H1 (cell line): ENCODE data around the gene UBE2B.

Experiments used
- BCL11A ChIP-seq, 2 experiments: IDR thresholded peaks; one replicate each; pipeline ENCODE4 v1.6.1; 2011; ENCODE audit warnings: low read depth in 2 of 2, low read length in 2 of 2, mild to moderate bottlenecking in 2 of 2
- EZH2 ChIP-seq: fragments of 200-600 bp; sonication (generic); IDR thresholded peaks from 2 replicates; pipeline ENCODE4 v1.7.1; 2012; ENCODE audit warnings: low read depth, mild to moderate bottlenecking, moderate library complexity, low read length, inconsistent platforms; ENCODE audit not compliant: severe bottlenecking
- GTF2F1 ChIP-seq: IDR thresholded peaks from 2 replicates; pipeline ENCODE4 v1.6.1; 2012; ENCODE audit warnings: low read depth, low read length, improper control_type of control experiment, borderline replicate concordance
- TF ChIP-seq, protein P1 (sequence below), 3 experiments: IDR thresholded peaks; 1 replicate in 2 of 3; 2 replicates in 1 of 3; pipeline versions ENCODE4 v1.5.1 to v1.6.1; 2011; ENCODE audit warnings: low read length in 3 of 3, mild to moderate bottlenecking in 3 of 3, inconsistent platforms in 2 of 3, low read depth in 1 of 3, moderate library complexity in 1 of 3; ENCODE audit not compliant: insufficient read depth in 1 of 3; ENCODE audit errors: control extremely low read depth in 1 of 3

DNA sequence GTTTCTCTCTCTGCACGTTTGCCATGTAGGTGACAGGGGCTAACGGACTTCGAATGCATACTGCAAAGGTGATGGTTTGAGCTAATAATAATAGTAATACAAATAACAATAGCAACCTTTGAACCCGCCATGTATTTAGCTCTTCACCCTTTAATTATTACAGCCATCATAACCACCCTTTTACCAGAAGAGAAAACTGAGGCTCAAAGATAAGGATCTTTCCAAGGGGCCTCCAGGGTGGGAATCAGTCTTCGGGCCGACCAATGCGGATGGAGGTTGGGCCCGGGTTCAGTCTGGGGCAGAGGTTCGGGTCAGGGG is 39.8 kb downstream of the UBE2B start:
- TF ChIP-seq, protein P1, sequence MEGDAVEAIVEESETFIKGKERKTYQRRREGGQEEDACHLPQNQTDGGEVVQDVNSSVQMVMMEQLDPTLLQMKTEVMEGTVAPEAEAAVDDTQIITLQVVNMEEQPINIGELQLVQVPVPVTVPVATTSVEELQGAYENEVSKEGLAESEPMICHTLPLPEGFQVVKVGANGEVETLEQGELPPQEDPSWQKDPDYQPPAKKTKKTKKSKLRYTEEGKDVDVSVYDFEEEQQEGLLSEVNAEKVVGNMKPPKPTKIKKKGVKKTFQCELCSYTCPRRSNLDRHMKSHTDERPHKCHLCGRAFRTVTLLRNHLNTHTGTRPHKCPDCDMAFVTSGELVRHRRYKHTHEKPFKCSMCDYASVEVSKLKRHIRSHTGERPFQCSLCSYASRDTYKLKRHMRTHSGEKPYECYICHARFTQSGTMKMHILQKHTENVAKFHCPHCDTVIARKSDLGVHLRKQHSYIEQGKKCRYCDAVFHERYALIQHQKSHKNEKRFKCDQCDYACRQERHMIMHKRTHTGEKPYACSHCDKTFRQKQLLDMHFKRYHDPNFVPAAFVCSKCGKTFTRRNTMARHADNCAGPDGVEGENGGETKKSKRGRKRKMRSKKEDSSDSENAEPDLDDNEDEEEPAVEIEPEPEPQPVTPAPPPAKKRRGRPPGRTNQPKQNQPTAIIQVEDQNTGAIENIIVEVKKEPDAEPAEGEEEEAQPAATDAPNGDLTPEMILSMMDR (IDR thresholded peaks at IDR 0.05; ENCODE audit: control extremely low read depth in 1 of 3, insufficient read depth in 1 of 3, low read depth in 1 of 3, low read length in 3 of 3): no peak
- TF ChIP-seq EZH2 (no peak), BCL11A (IDR thresholded peaks at IDR 0.05; ENCODE audit: low read depth in 2 of 2, low read length in 2 of 2) (no peak), GTF2F1 (no peak)
